B cell (primary cell): ENCODE measurements around the gene MRPS9. TPM values are rescaled to one million over a fixed set of nuclear protein-coding genes. Genes with fewer than 3 reads are reported as not detected.

Experiments used
- ATAC-seq: fragments of 200-7000 bp; cut with Tn5 transposase; one replicate; pipeline ENCODE4 v1.10.0; 2021; ENCODE audit warnings: low read depth, mild to moderate bottlenecking, moderate number of reproducible peaks, moderate library complexity
- CTCF ChIA-PET: fragments of 350-600 bp; sonication (Branson Sonifier 250); formaldehyde crosslinking; loops from one replicate; lab custom pipeline; 2021; ENCODE audit warnings: antibody characterized with exemption, inconsistent platforms; lab: Charles Lee
- POLR2A ChIA-PET: fragments of 350-600 bp; sonication (Branson Sonifier 250); formaldehyde crosslinking; loops from one replicate; lab custom pipeline; 2021; ENCODE audit warnings: antibody characterized with exemption; lab: Charles Lee
- DNase-seq: peaks from one replicate; pipeline ENCODE4 v3.0.0; 2013
- H2AFZ ChIP-seq: 2 replicates; pipeline ENCODE4 v1.6.1; 2012; ENCODE audit warnings: mild to moderate bottlenecking, low read depth, low read length; ENCODE audit not compliant: insufficient read depth, poor library complexity, severe bottlenecking
- H3K27ac ChIP-seq, 2 donors: 1 replicate in 1 of 2; 2 replicates in 1 of 2; pipeline ENCODE4 v1.5.1; 2012 to 2013; ENCODE audit warnings: low read length in 2 of 2, mild to moderate bottlenecking in 2 of 2, moderate library complexity in 1 of 2
- H3K27me3 ChIP-seq, 4 experiments: fragments of 200-600 bp in 1 of 4; sonication (generic) in 1 of 4; replicated peaks in 1 of 4; 1 replicate in 2 of 4; 2 replicates in 2 of 4; pipeline versions ENCODE4 v1.6.1 to v1.7.0; 2013 to 2016; ENCODE audit warnings: low read length in 3 of 4, mild to moderate bottlenecking in 2 of 4, mixed read lengths in 1 of 4, moderate library complexity in 1 of 4; ENCODE audit not compliant: insufficient read depth in 4 of 4, control insufficient read depth in 3 of 4; ENCODE audit errors: control extremely low read depth in 1 of 4
- H3K36me3 ChIP-seq, 2 experiments: replicated peaks in 1 of 2; 1 replicate in 1 of 2; 2 replicates in 1 of 2; pipeline versions ENCODE4 v1.6.1 to v1.7.1; 2013; ENCODE audit warnings: low read length in 1 of 2; ENCODE audit not compliant: insufficient read depth in 2 of 2, control insufficient read depth in 1 of 2; ENCODE audit errors: control extremely low read depth in 1 of 2, extremely low read depth in 1 of 2
- H3K4me1 ChIP-seq, 2 donors: fragments of 200-600 bp in 1 of 2; sonication (generic) in 1 of 2; 1 replicate in 1 of 2; 2 replicates in 1 of 2; pipeline versions ENCODE4 v1.5.1 to v1.6.1; 2013 to 2017; ENCODE audit warnings: low read length in 2 of 2; ENCODE audit not compliant: control insufficient read depth in 2 of 2, insufficient read depth in 2 of 2
- H3K4me2 ChIP-seq: replicated peaks from 2 replicates; pipeline ENCODE3; 2012; ENCODE audit warnings: mild to moderate bottlenecking, low read depth, low read length; ENCODE audit not compliant: poor library complexity, severe bottlenecking
- H3K4me3 ChIP-seq, 5 experiments: fragments of 200-600 bp in 1 of 5; sonication (generic) in 1 of 5; 1 replicate in 3 of 5; 2 replicates in 2 of 5; pipeline versions ENCODE4 v1.5.1 to v1.7.0; 2011 to 2016; ENCODE audit warnings: low read length in 4 of 5, mild to moderate bottlenecking in 4 of 5, low read depth in 2 of 5, control low read depth in 1 of 5, moderate library complexity in 1 of 5; ENCODE audit not compliant: insufficient read depth in 1 of 5; ENCODE audit errors: control extremely low read depth in 1 of 5, extremely low read depth in 1 of 5
- H3K79me2 ChIP-seq: fragments of 200-600 bp; sonication (generic); one replicate; pipeline ENCODE4 v1.6.0; 2016; ENCODE audit warnings: low read length; ENCODE audit not compliant: control insufficient read depth, insufficient read depth
- H3K9ac ChIP-seq: fragments of 200-600 bp; sonication (generic); 2 replicates; pipeline ENCODE4 v1.6.1; 2017; ENCODE audit warnings: mild to moderate bottlenecking, low read length, moderate library complexity
- H3K9me3 ChIP-seq, 3 donors: one replicate each; pipeline versions ENCODE4 v1.6.1 to v1.7.1; 2013; ENCODE audit warnings: low read length in 2 of 3; ENCODE audit not compliant: control insufficient read depth in 2 of 3, insufficient read depth in 1 of 3; ENCODE audit errors: control extremely low read depth in 1 of 3
- H4K20me1 ChIP-seq: 2 replicates; pipeline ENCODE4 v1.6.0; 2012; ENCODE audit warnings: mild to moderate bottlenecking, low read length; ENCODE audit not compliant: insufficient read depth, control insufficient read depth, poor library complexity, severe bottlenecking
- H3K27ac Mint-ChIP-seq: one replicate; pipeline ENCODE4 v1.8.0; 2021; ENCODE audit warnings: mixed read lengths
- H3K27me3 Mint-ChIP-seq: one replicate; pipeline ENCODE4 v1.8.0; 2021; ENCODE audit warnings: mixed read lengths
- H3K4me1 Mint-ChIP-seq: one replicate; pipeline ENCODE4 v1.8.0; 2021; ENCODE audit warnings: mixed read lengths
- H3K4me3 Mint-ChIP-seq: one replicate; pipeline ENCODE4 v1.8.0; 2021; ENCODE audit warnings: mixed read lengths
- H3K9me3 Mint-ChIP-seq: one replicate; pipeline ENCODE4 v1.8.0; 2022; ENCODE audit warnings: mixed read lengths; ENCODE audit not compliant: insufficient read depth
- EZH2 ChIP-seq: IDR thresholded peaks from 2 replicates; pipeline ENCODE4 v1.6.1; 2012; ENCODE audit warnings: borderline replicate concordance, low read depth, mild to moderate bottlenecking, moderate library complexity, low read length; ENCODE audit not compliant: insufficient read depth, poor library complexity, severe bottlenecking
- WGBS: methylation state at CpG from one replicate; pipeline ENCODE4 v1.1.5; 2013; ENCODE audit warnings: missing lambda C conversion rate; ENCODE audit not compliant: insufficient coverage; 5-methylcytosine and 5-hydroxymethylcytosine counted together
- intact Hi-C: fragments of 100-400 bp; cut with micrococcal nuclease; formaldehyde crosslinking; loops from one replicate; pipeline ENCODE4 v1.10.0; 2022
- polyA plus RNA-seq: library from polyadenylated mRNA; depleted of rRNA; stranded (reverse); fragments of >200 nt; gene quantifications from 2 replicates; pipeline ENCODE4 v1.2.3, GENCODE V29; 2012
- total RNA-seq, 2 donors: library from RNA; stranded (reverse); fragments of 120-200 nt in 1 of 2; gene quantifications; 1 replicate in 1 of 2; 2 replicates in 1 of 2; pipeline versions ENCODE4 v1.2.3 to v1.2.4, GENCODE V29; 2013 to 2022
- TF ChIP-seq, protein P1 (sequence below): fragments of 200-600 bp; IDR thresholded peaks from one replicate; pipeline ENCODE4 v1.8.0; 2022; ENCODE audit warnings: antibody characterized with exemption, mild to moderate bottlenecking

Gene MRPS9
- total and polyA plus RNA-seq, 2 donors (not counting 1 experiment from before 2014, with no cell fraction given) = 13.0 to 19.8 TPM

DNA sequence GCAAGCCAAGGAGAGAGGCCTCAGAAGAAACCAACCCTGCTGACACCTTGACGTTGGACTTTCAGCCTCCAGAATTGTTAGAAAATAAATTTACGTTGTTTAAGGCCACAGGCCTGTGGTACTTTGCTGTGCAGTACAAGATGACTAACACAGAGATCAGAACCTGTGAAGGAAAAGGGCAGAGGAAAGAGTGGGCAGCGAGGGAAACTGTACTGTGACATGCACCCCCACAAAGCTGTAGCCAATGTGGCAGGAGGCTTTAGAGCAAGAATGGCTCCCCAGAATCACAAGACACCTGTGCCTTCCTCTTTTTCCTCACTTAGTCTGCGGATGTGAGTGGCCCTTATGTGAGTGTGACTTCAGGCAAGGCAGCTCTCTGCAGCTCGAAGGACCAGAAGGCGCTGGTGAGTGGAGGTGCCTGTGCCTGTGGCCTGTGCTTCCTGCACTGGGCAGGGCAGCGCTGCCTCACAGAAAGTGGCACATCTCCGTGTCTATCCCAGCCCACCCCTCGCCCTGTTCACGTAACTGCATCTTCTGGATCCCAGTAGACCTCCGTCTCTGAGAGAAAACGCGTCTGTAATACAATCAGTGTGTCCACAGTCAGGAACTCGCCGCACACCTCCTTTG lies 89.5 kb downstream of the MRPS9 start:
- no peak overlapping the region for H2AFZ ChIP-seq
- ATAC-seq = no peak
- H3K27ac ChIP-seq = no peak overlapping the region
- ChIA-PET POLR2A (no interaction called here), CTCF (interaction anchor here (1.5 kb wide), 1 partner anchor 12 kb away, joined by 3 read pairs; no protein-coding TSS in a partner anchor)
- H3K9me3 Mint-ChIP-seq = peaks cover 2% of the 10 kb centered on the region
- TF ChIP-seq EZH2 = no peak
- TF ChIP-seq, protein P1, sequence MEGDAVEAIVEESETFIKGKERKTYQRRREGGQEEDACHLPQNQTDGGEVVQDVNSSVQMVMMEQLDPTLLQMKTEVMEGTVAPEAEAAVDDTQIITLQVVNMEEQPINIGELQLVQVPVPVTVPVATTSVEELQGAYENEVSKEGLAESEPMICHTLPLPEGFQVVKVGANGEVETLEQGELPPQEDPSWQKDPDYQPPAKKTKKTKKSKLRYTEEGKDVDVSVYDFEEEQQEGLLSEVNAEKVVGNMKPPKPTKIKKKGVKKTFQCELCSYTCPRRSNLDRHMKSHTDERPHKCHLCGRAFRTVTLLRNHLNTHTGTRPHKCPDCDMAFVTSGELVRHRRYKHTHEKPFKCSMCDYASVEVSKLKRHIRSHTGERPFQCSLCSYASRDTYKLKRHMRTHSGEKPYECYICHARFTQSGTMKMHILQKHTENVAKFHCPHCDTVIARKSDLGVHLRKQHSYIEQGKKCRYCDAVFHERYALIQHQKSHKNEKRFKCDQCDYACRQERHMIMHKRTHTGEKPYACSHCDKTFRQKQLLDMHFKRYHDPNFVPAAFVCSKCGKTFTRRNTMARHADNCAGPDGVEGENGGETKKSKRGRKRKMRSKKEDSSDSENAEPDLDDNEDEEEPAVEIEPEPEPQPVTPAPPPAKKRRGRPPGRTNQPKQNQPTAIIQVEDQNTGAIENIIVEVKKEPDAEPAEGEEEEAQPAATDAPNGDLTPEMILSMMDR = no peak
- no peak overlapping the region for H3K27ac Mint-ChIP-seq
- no peak overlapping the region for H3K9ac ChIP-seq
- H3K27me3 ChIP-seq = no peaks in the 10 kb centered on the region
- 90% methylated on average over 14 of the region's 15 CpGs for WGBS
- peaks cover 25% of the 10 kb centered on the region for H3K4me1 Mint-ChIP-seq
- no peaks in the 10 kb centered on the region for H3K36me3 ChIP-seq
- H3K4me2 ChIP-seq = no peak overlapping the region
- peaks cover 0 to 1% (median 0%) of the 10 kb centered on the region in 3 donors for H3K9me3 ChIP-seq
- intact Hi-C loops = no loop called here
- H3K4me3 ChIP-seq = no peak overlapping the region
- no peak overlapping the region for H3K4me3 Mint-ChIP-seq
- no peaks in the 10 kb centered on the region for H3K79me2 ChIP-seq
- H3K4me1 ChIP-seq = peaks cover 13 to 31% of the 10 kb centered on the region in 2 donors
- H3K27me3 Mint-ChIP-seq = peaks cover 25% of the 10 kb centered on the region
- DNase-seq = no peak
- H4K20me1 ChIP-seq = no peaks in the 10 kb centered on the region

- H3K27ac Mint-ChIP-seq = peak overlapping the region; percentile 67
- intact Hi-C loops = no loop called here
These were observed 91.9 kb downstream of the MRPS9 start for GRCh38 chr2:105129722-105130232.

More at GRCh38 chr2:105129722-105130232, 91.9 kb downstream of the MRPS9 start:
- H3K4me3 Mint-ChIP-seq = peak overlapping the region; percentile 49
- Histone ChIP-seq H3K9ac (no peak overlapping the region), H3K27ac (no peak overlapping the region), H3K79me2 (no peaks in the 10 kb centered on the region), H3K4me3 (no peak overlapping the region), H3K9me3 (peaks cover 0 to 1% (median 0%) of the 10 kb centered on the region in 3 donors), H3K4me2 (peak overlapping the region; percentile 42), H3K27me3 (no peaks in the 10 kb centered on the region), H4K20me1 (no peaks in the 10 kb centered on the region), H2AFZ (no peak overlapping the region), H3K4me1 (peaks cover 13 to 31% of the 10 kb centered on the region in 2 donors), H3K36me3 (no peaks in the 10 kb centered on the region)
- DNase-seq = peak; percentile 80
- POLR2A ChIA-PET = interaction anchor here (0.7 to 1.5 kb wide), 3 partner anchors 15 to 48 kb away, joined by 3 to 7 read pairs (median 3); no protein-coding TSS in a partner anchor
- CTCF ChIA-PET = interaction anchor here (0.7 to 1.2 kb wide), 4 partner anchors 14 to 109 kb away, joined by 3 to 4 read pairs (median 4); no protein-coding TSS in a partner anchor
- 52% methylated on average over 2 of the region's 5 CpGs for WGBS
- H3K4me1 Mint-ChIP-seq = peaks cover 25% of the 10 kb centered on the region
- H3K27me3 Mint-ChIP-seq = peaks cover 20% of the 10 kb centered on the region
- TF ChIP-seq EZH2 = no peak
- TF ChIP-seq, protein P1 = no peak
- ATAC-seq = peak; percentile 93
- H3K9me3 Mint-ChIP-seq = peaks cover 2% of the 10 kb centered on the region
